SK-MEL-5 (cell line): ENCODE measurements around the gene COMMD2. TPM values are rescaled to one million over a fixed set of nuclear protein-coding genes. Genes with fewer than 3 reads are reported as not detected.
A peak's percentile ranks its signal among the peaks of the same experiment; 100 is the strongest.

Source experiments
- DNase-seq: peaks from one replicate; pipeline ENCODE4 v3.0.0-alpha.2; 2016; ENCODE audit warnings: low read depth, low spot score
- in situ Hi-C: cut with HindIII; loops from 2 replicates; pipeline ENCODE4 v1.10.0; 2016; ENCODE audit warnings: low sequenced_read_pairs, high pct_unique_total_duplicates, low pct_unique_long_range_greater_than_20kb
- small RNA-seq, 2 experiments: library from RNA; depleted of rRNA; stranded (forward); fragments of <200 nt; gene quantifications; one replicate each; pipeline ENCODE3, GENCODE V24; 2014
- total RNA-seq: library from RNA; depleted of rRNA; stranded (reverse); fragments of >200 nt; shearing (Covaris generic); gene quantifications from 2 replicates; pipeline ENCODE4 v1.2.3, GENCODE V29; 2014; rRNA removed

COMMD2 gene
- total RNA-seq, 1 experiment from 2014 or later: 33.5 TPM

- in situ Hi-C loops: no loop called here
- peak; percentile 90 for DNase-seq
Observed at GRCh38 chr3:149717391-149718056, 34.8 kb downstream of the COMMD2 start.

GRCh38 chr3:149716984-149717383, 35.3 kb downstream of the COMMD2 start:
- in situ Hi-C loops: no loop called here
- no peak for DNase-seq

- in situ Hi-C loops: no loop called here
- no peak for DNase-seq
Observed at GRCh38 chr3:149715247-149715646, 37.0 kb downstream of the COMMD2 start.

GRCh38 chr3:149713730-149714654, 38.3 kb downstream of the COMMD2 start:
- in situ Hi-C loops: no loop called here
- DNase-seq: no peak

- in situ Hi-C loops: no loop called here
- no peak for DNase-seq
Observed at GRCh38 chr3:149706905-149707304, 45.4 kb downstream of the COMMD2 start.

- in situ Hi-C loops: no loop called here
- no peak for DNase-seq
Observed at GRCh38 chr3:149705416-149705815, 46.9 kb downstream of the COMMD2 start.

GRCh38 chr3:149703466-149703865, 48.8 kb downstream of the COMMD2 start:
- no peak for DNase-seq
- in situ Hi-C loops: no loop called here

- in situ Hi-C loops: no loop called here
- no peak for DNase-seq
Observed at GRCh38 chr3:149702691-149703441, 49.4 kb downstream of the COMMD2 start.

GRCh38 chr3:149701977-149702350, 50.3 kb downstream of the COMMD2 start:
- in situ Hi-C loops: no loop called here
- DNase-seq: no peak

- in situ Hi-C loops: no loop called here
- no peak for DNase-seq
Observed at GRCh38 chr3:149701206-149701976, 50.9 kb downstream of the COMMD2 start.

Small RNA genes within 50 kb of the gene (small RNA-seq; reads per million reads assigned to genes)
- 0 reads per million in 2 experiments for gene RNU6-507P

Other genes with a start within 250 kb of the COMMD2 start
- gene WWTR1, start 94.5 kb downstream of the COMMD2 start, total RNA-seq: 87.6 and 95.5 TPM in 2 replicates
- 0.08 TPM in 1 of 2 replicates, not detected in the other for gene ANKUB1, start 40.1 kb upstream of the COMMD2 start, total RNA-seq
- gene RNF13, start 60.7 kb upstream of the COMMD2 start, total RNA-seq: 141 and 153 TPM in 2 replicates
- gene PFN2, start 218.4 kb upstream of the COMMD2 start, total RNA-seq: 127 and 128 TPM in 2 replicates